Neural progenitor cell (in vitro differentiated cells): Measurements from ENCODE around the gene NTM. TPM values are rescaled to one million over a fixed set of nuclear protein-coding genes. Genes with fewer than 3 reads are reported as not detected.

Experiments used
- DNase-seq: peaks from one replicate; pipeline ENCODE4 v3.0.0-alpha.2; 2016; ENCODE audit warnings: low spot score
- H2AFZ ChIP-seq: fragments of 200-600 bp; sonication (generic); replicated peaks from 2 replicates; pipeline ENCODE4 v1.6.1; 2016; ENCODE audit warnings: antibody characterized with exemption
- H3F3A ChIP-seq: fragments of 200-600 bp; sonication (generic); 2 replicates; pipeline ENCODE4 v1.6.1; 2016; ENCODE audit warnings: antibody characterized with exemption, low read depth
- H3K27ac ChIP-seq: fragments of 200-600 bp; sonication (generic); 2 replicates; pipeline ENCODE4 v1.5.1; 2016; ENCODE audit warnings: mild to moderate bottlenecking
- H3K27me3 ChIP-seq: fragments of 200-600 bp; sonication (generic); 2 replicates; pipeline ENCODE4 v1.6.1; 2016; ENCODE audit warnings: mild to moderate bottlenecking, moderate library complexity
- H3K36me3 ChIP-seq: fragments of 200-600 bp; sonication (generic); 2 replicates; pipeline ENCODE4 v1.5.1; 2016
- H3K4me1 ChIP-seq: fragments of 200-600 bp; sonication (generic); 2 replicates; pipeline ENCODE4 v1.6.1; 2016; ENCODE audit warnings: mixed run types
- H3K4me2 ChIP-seq: fragments of 200-600 bp; sonication (generic); 2 replicates; pipeline ENCODE4 v1.6.1; 2016
- H3K4me3 ChIP-seq: fragments of 200-600 bp; sonication (generic); 2 replicates; pipeline ENCODE4 v1.5.1; 2016
- H3K79me2 ChIP-seq: fragments of 200-600 bp; sonication (generic); 2 replicates; pipeline ENCODE4 v1.6.1; 2016; ENCODE audit warnings: low read depth
- H3K9ac ChIP-seq: fragments of 200-600 bp; sonication (generic); 2 replicates; pipeline ENCODE4 v1.6.1; 2016
- H3K9me3 ChIP-seq: fragments of 200-600 bp; sonication (generic); 2 replicates; pipeline ENCODE4 v1.5.1; 2016; ENCODE audit warnings: low read depth
- H4K20me1 ChIP-seq: fragments of 200-600 bp; sonication (generic); 2 replicates; pipeline ENCODE4 v1.6.1; 2016; ENCODE audit warnings: low read depth
- H3K27ac Mint-ChIP-seq: 3 replicates; pipeline ENCODE4 v1.8.0; 2021; ENCODE audit warnings: mixed read lengths
- H3K27me3 Mint-ChIP-seq: 2 replicates; pipeline ENCODE4 v1.8.0; 2022; ENCODE audit warnings: low read depth, mild to moderate bottlenecking, inconsistent platforms, moderate library complexity, mixed read lengths; ENCODE audit not compliant: insufficient read depth
- H3K36me3 Mint-ChIP-seq: 3 replicates; pipeline ENCODE4 v1.8.0; 2021; ENCODE audit warnings: mixed read lengths
- H3K4me1 Mint-ChIP-seq: 3 replicates; pipeline ENCODE4 v1.8.0; 2021; ENCODE audit warnings: mixed read lengths
- H3K4me3 Mint-ChIP-seq: 3 replicates; pipeline ENCODE4 v1.8.0; 2021; ENCODE audit warnings: mild to moderate bottlenecking, moderate library complexity, mixed read lengths
- H3K9me3 Mint-ChIP-seq: 3 replicates; pipeline ENCODE4 v1.8.0; 2020; ENCODE audit warnings: mixed read lengths
- EZH2 ChIP-seq: fragments of 200-600 bp; sonication (generic); IDR thresholded peaks from 2 replicates; pipeline ENCODE4 v1.6.1; 2017; ENCODE audit warnings: antibody characterized with exemption, mild to moderate bottlenecking, moderate library complexity
- EZH2phosphoT487 ChIP-seq: fragments of 200-600 bp; sonication (generic); IDR thresholded peaks from 2 replicates; pipeline ENCODE4 v1.6.1; 2017; ENCODE audit warnings: antibody characterized with exemption
- total RNA-seq: library from RNA; depleted of rRNA; stranded (reverse); fragments of >200 nt; gene quantifications from 2 replicates; pipeline ENCODE4 v1.2.3, GENCODE V29; 2015; ENCODE audit warnings: low replicate concordance
- TF ChIP-seq, protein P1 (sequence below): fragments of 200-600 bp; sonication (generic); IDR thresholded peaks from 2 replicates; pipeline ENCODE4 v1.5.1; 2017; ENCODE audit warnings: antibody characterized with exemption, mild to moderate bottlenecking

The NTM gene
- total RNA-seq, 1 donor from 2014 or later = 4.3 TPM

DNA sequence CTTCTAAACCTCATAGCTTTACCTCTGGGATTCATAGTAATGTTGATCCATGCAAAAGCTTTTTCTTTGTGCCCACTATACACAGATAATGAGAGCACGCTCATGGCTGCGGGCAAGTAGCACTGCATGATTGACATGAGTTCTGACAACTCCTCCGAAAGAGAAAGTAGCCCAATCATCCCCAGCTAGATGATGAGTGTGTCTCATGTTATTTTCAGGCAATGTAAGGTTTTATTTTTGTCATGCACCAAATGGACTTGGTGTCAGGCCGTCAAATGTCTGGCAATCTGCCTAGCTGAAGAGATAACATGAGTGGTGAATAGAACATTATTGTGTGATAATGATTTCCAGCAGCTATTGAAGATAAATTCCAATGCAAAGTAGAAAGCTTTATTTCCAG lies 662.6 kb downstream of the NTM start:
- Histone ChIP-seq H3K4me2 (no peak overlapping the region), H3K4me3 (no peak overlapping the region), H3K9ac (no peak overlapping the region), H3K27ac (no peak overlapping the region), H3F3A (no peaks in the 10 kb centered on the region), H2AFZ (no peak overlapping the region), H3K4me1 (no peaks in the 10 kb centered on the region), H3K79me2 (no peaks in the 10 kb centered on the region), H4K20me1 (no peaks in the 10 kb centered on the region), H3K27me3 (no peaks in the 10 kb centered on the region), H3K36me3 (no peaks in the 10 kb centered on the region), H3K9me3 (no peaks in the 10 kb centered on the region)
- no peak for TF ChIP-seq EZH2
- TF ChIP-seq, protein P1, sequence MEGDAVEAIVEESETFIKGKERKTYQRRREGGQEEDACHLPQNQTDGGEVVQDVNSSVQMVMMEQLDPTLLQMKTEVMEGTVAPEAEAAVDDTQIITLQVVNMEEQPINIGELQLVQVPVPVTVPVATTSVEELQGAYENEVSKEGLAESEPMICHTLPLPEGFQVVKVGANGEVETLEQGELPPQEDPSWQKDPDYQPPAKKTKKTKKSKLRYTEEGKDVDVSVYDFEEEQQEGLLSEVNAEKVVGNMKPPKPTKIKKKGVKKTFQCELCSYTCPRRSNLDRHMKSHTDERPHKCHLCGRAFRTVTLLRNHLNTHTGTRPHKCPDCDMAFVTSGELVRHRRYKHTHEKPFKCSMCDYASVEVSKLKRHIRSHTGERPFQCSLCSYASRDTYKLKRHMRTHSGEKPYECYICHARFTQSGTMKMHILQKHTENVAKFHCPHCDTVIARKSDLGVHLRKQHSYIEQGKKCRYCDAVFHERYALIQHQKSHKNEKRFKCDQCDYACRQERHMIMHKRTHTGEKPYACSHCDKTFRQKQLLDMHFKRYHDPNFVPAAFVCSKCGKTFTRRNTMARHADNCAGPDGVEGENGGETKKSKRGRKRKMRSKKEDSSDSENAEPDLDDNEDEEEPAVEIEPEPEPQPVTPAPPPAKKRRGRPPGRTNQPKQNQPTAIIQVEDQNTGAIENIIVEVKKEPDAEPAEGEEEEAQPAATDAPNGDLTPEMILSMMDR = no peak
- no peak for TF ChIP-seq EZH2phosphoT487
- Mint-ChIP-seq H3K27ac (no peak overlapping the region), H3K4me1 (peaks cover 12% of the 10 kb centered on the region), H3K9me3 (no peaks in the 10 kb centered on the region), H3K27me3 (peaks cover 4% of the 10 kb centered on the region), H3K36me3 (no peaks in the 10 kb centered on the region), H3K4me3 (no peak overlapping the region)
- DNase-seq = no peak

DNA sequence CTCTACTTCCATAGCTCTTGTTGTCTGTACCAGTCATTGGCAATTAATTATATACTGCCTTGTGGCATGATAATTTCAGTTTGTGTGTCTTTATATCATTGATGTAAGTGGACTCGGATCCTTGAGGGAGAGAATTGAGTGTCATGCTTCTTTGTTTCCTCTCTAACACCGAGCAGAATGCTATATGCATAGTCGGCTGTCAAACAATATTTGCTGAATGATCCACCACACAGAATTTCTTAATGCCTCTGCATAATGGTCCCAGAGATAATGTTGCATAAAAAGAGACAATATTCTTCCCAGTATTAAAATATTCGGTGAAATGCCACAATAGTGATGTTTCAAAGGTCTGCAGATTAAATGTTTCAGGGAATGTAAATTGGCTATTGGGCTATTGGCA lies 664.8 kb downstream of the NTM start:
- no peak for DNase-seq
- H3K27me3 Mint-ChIP-seq = peaks cover 4% of the 10 kb centered on the region
- no peak overlapping the region for H3K4me3 Mint-ChIP-seq
- Histone ChIP-seq H4K20me1 (no peaks in the 10 kb centered on the region), H3K9me3 (no peaks in the 10 kb centered on the region), H3K27ac (no peak overlapping the region), H3K79me2 (no peaks in the 10 kb centered on the region), H3K27me3 (no peaks in the 10 kb centered on the region), H3K36me3 (no peaks in the 10 kb centered on the region), H2AFZ (no peak overlapping the region), H3K9ac (no peak overlapping the region), H3K4me2 (no peak overlapping the region), H3K4me1 (no peaks in the 10 kb centered on the region), H3F3A (no peaks in the 10 kb centered on the region), H3K4me3 (no peak overlapping the region)
- H3K9me3 Mint-ChIP-seq = no peaks in the 10 kb centered on the region
- no peak for TF ChIP-seq EZH2phosphoT487
- H3K36me3 Mint-ChIP-seq = no peaks in the 10 kb centered on the region
- H3K4me1 Mint-ChIP-seq = peaks cover 24% of the 10 kb centered on the region
- H3K27ac Mint-ChIP-seq = no peak overlapping the region

- no peaks in the 10 kb centered on the region for H3K9me3 ChIP-seq
- H3F3A ChIP-seq = no peaks in the 10 kb centered on the region
- no peak overlapping the region for H2AFZ ChIP-seq
- Mint-ChIP-seq H3K36me3 (no peaks in the 10 kb centered on the region), H3K27ac (no peak overlapping the region), H3K9me3 (no peaks in the 10 kb centered on the region), H3K4me1 (peaks cover 24% of the 10 kb centered on the region), H3K27me3 (peaks cover 4% of the 10 kb centered on the region), H3K4me3 (no peak overlapping the region)
- H3K4me1 ChIP-seq = no peaks in the 10 kb centered on the region
- H3K27ac ChIP-seq = no peak overlapping the region
- H3K79me2 ChIP-seq = no peaks in the 10 kb centered on the region
- DNase-seq = no peak
- TF ChIP-seq, protein P1 = no peak
- TF ChIP-seq EZH2phosphoT487 (no peak), EZH2 (no peak)
- no peaks in the 10 kb centered on the region for H3K27me3 ChIP-seq
- no peak overlapping the region for H3K4me2 ChIP-seq
- no peak overlapping the region for H3K4me3 ChIP-seq
- H4K20me1 ChIP-seq = no peaks in the 10 kb centered on the region
- no peaks in the 10 kb centered on the region for H3K36me3 ChIP-seq
- H3K9ac ChIP-seq = no peak overlapping the region
Observed at GRCh38 chr11:132035766-132036165, 665.4 kb downstream of the NTM start.

DNA sequence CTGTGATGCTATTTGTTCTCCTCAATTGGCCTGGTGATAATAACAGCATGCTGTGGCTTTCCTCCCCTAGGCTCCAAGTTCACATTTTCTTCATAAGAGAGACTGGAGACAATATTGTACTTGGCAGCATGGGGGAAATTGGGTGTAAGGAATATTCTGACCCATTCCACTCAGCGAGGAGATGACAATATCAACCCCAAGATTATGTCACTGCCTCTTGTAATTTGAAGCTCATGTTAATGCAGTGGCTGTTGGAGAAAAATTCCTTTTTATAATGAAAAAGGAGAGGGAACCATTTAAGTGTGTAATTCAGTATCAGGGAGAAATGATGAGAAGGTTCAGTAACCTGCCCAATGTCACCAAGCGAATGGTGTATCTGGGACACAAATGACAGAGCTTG lies 665.8 kb downstream of the NTM start:
- no peak for TF ChIP-seq EZH2phosphoT487
- TF ChIP-seq EZH2 = no peak
- TF ChIP-seq, protein P1 = no peak
- H3K9ac ChIP-seq = no peak overlapping the region
- peaks cover under 1% of the 10 kb centered on the region for H3K4me1 ChIP-seq
- no peak overlapping the region for H3K27ac Mint-ChIP-seq
- peaks cover 27% of the 10 kb centered on the region for H3K4me1 Mint-ChIP-seq
- no peaks in the 10 kb centered on the region for H4K20me1 ChIP-seq
- H3K79me2 ChIP-seq = no peaks in the 10 kb centered on the region
- H3K9me3 Mint-ChIP-seq = no peaks in the 10 kb centered on the region
- no peaks in the 10 kb centered on the region for H3K36me3 Mint-ChIP-seq
- no peaks in the 10 kb centered on the region for H3F3A ChIP-seq
- peaks cover 4% of the 10 kb centered on the region for H3K27me3 Mint-ChIP-seq
- no peak for DNase-seq
- H3K4me3 ChIP-seq = no peak overlapping the region
- no peaks in the 10 kb centered on the region for H3K27me3 ChIP-seq
- H3K27ac ChIP-seq = no peak overlapping the region
- no peak overlapping the region for H3K4me3 Mint-ChIP-seq
- H2AFZ ChIP-seq = no peak overlapping the region
- H3K36me3 ChIP-seq = no peaks in the 10 kb centered on the region
- no peaks in the 10 kb centered on the region for H3K9me3 ChIP-seq
- no peak overlapping the region for H3K4me2 ChIP-seq
